ENCODE measurements around the gene STAU1.

The STAU1 gene

GRCh38 chr20:49157146-49157545, 31.0 kb downstream of the STAU1 start:
- no peak overlapping the region for H3K14ac ChIP-seq (ENCODE audit: low read length)
- peaks cover 2% of the 10 kb centered on the region for H3K79me1 ChIP-seq (ENCODE audit: low read depth, low read length)
- H2BK15ac ChIP-seq (ENCODE audit: low read length): no peak overlapping the region
- no peaks in the 10 kb centered on the region for H3K4me1 ChIP-seq (ENCODE audit: control insufficient read depth in 2 of 2, insufficient read depth in 1 of 2, low read depth in 1 of 2, low read length in 2 of 2)
- H2AFZ ChIP-seq (ENCODE audit: low read length): no peak overlapping the region
- no peak overlapping the region for H3K4ac ChIP-seq (ENCODE audit: low read length)
- H4K8ac ChIP-seq (ENCODE audit: low read depth, low read length): no peak overlapping the region
- no peak overlapping the region for H2BK12ac ChIP-seq (ENCODE audit: low read length)
- no peak overlapping the region for H3K4me2 ChIP-seq (ENCODE audit: insufficient read depth, low read length, poor library complexity, severe bottlenecking)
- H3K23ac ChIP-seq (ENCODE audit: low read depth, low read length, poor library complexity): no peak overlapping the region
- peaks cover 3 to 64% of the 10 kb centered on the region in 2 donors for H3K36me3 ChIP-seq (replicated peaks in 1 of 2; ENCODE audit: control insufficient read depth in 2 of 2, insufficient read depth in 2 of 2, low read length in 2 of 2)
- no CpG with 5 or more reads among the region's 2 CpGs for WGBS, 2 donors (ENCODE audit: extremely low coverage in 2 of 2, insufficient read length in 2 of 2, insufficient replicate concordance in 1 of 2)
- H3K27ac ChIP-seq (replicated peaks; ENCODE audit: low read length): no peak overlapping the region
- H2BK5ac ChIP-seq (ENCODE audit: low read length): no peak overlapping the region
- H3K9ac ChIP-seq (ENCODE audit: low read depth, low read length, poor library complexity): no peak overlapping the region
- H3K4me3 ChIP-seq (ENCODE audit: low read length in 2 of 2): no peak overlapping the region
- no peak for DNase-seq (ENCODE audit: low spot score)
- H4K91ac ChIP-seq (ENCODE audit: low read depth, low read length, poor library complexity): no peak overlapping the region
- no peaks in the 10 kb centered on the region for H3K27me3 ChIP-seq (ENCODE audit: control insufficient read depth in 3 of 3, insufficient read depth in 3 of 3, low read depth in 1 of 3, low read length in 3 of 3)
- H3K9me3 ChIP-seq (replicated peaks in 1 of 2; ENCODE audit: control insufficient read depth in 2 of 2, insufficient read depth in 1 of 2, low read depth in 1 of 2, low read length in 2 of 2): no peaks in the 10 kb centered on the region
- no peak overlapping the region for H2AK5ac ChIP-seq (ENCODE audit: low read depth, low read length)
- H2BK120ac ChIP-seq (ENCODE audit: low read depth, low read length): no peak overlapping the region
- no peak overlapping the region for H3K18ac ChIP-seq (ENCODE audit: low read length)

GRCh38 chr20:49156481-49156880, 31.7 kb downstream of the STAU1 start:
- Histone ChIP-seq H3K14ac (ENCODE audit: low read length) (no peak overlapping the region), H2AFZ (ENCODE audit: low read length) (no peak overlapping the region), H3K9ac (ENCODE audit: low read depth, low read length, poor library complexity) (no peak overlapping the region), H3K27me3 (ENCODE audit: control insufficient read depth in 3 of 3, insufficient read depth in 3 of 3, low read depth in 1 of 3, low read length in 3 of 3) (no peaks in the 10 kb centered on the region), H3K27ac (replicated peaks; ENCODE audit: low read length) (no peak overlapping the region), H3K18ac (ENCODE audit: low read length) (no peak overlapping the region), H3K4me1 (ENCODE audit: control insufficient read depth in 2 of 2, insufficient read depth in 1 of 2, low read depth in 1 of 2, low read length in 2 of 2) (no peaks in the 10 kb centered on the region), H3K4me2 (ENCODE audit: insufficient read depth, low read length, poor library complexity, severe bottlenecking) (no peak overlapping the region), H3K4me3 (ENCODE audit: low read length in 2 of 2) (no peak overlapping the region), H2AK5ac (ENCODE audit: low read depth, low read length) (no peak overlapping the region), H2BK15ac (ENCODE audit: low read length) (no peak overlapping the region), H3K23ac (ENCODE audit: low read depth, low read length, poor library complexity) (no peak overlapping the region), H4K91ac (ENCODE audit: low read depth, low read length, poor library complexity) (no peak overlapping the region), H3K4ac (ENCODE audit: low read length) (no peak overlapping the region), H2BK120ac (ENCODE audit: low read depth, low read length) (no peak overlapping the region), H3K36me3 (replicated peaks in 1 of 2; ENCODE audit: control insufficient read depth in 2 of 2, insufficient read depth in 2 of 2, low read length in 2 of 2) (peaks cover 3 to 64% of the 10 kb centered on the region in 2 donors), H4K8ac (ENCODE audit: low read depth, low read length) (no peak overlapping the region), H3K79me1 (ENCODE audit: low read depth, low read length) (peaks cover 2% of the 10 kb centered on the region), H3K9me3 (replicated peaks in 1 of 2; ENCODE audit: control insufficient read depth in 2 of 2, insufficient read depth in 1 of 2, low read depth in 1 of 2, low read length in 2 of 2) (no peaks in the 10 kb centered on the region), H2BK5ac (ENCODE audit: low read length) (no peak overlapping the region), H2BK12ac (ENCODE audit: low read length) (no peak overlapping the region)
- no CpG with 5 or more reads among the region's 1 CpG for WGBS, 2 donors (ENCODE audit: extremely low coverage in 2 of 2, insufficient read length in 2 of 2, insufficient replicate concordance in 1 of 2)
- DNase-seq (ENCODE audit: low spot score): no peak

GRCh38 chr20:49151436-49151835, 36.7 kb downstream of the STAU1 start:
- H3K4me2 ChIP-seq (ENCODE audit: insufficient read depth, low read length, poor library complexity, severe bottlenecking): no peak overlapping the region
- no peak overlapping the region for H4K8ac ChIP-seq (ENCODE audit: low read depth, low read length)
- H3K9ac ChIP-seq (ENCODE audit: low read depth, low read length, poor library complexity): no peak overlapping the region
- H2BK15ac ChIP-seq (ENCODE audit: low read length): no peak overlapping the region
- no peak overlapping the region for H3K14ac ChIP-seq (ENCODE audit: low read length)
- no peak overlapping the region for H2AK5ac ChIP-seq (ENCODE audit: low read depth, low read length)
- H3K23ac ChIP-seq (ENCODE audit: low read depth, low read length, poor library complexity): no peak overlapping the region
- H3K27me3 ChIP-seq (ENCODE audit: control insufficient read depth in 3 of 3, insufficient read depth in 3 of 3, low read depth in 1 of 3, low read length in 3 of 3): no peaks in the 10 kb centered on the region
- DNase-seq (ENCODE audit: low spot score): no peak
- no peak overlapping the region for H3K4me3 ChIP-seq (ENCODE audit: low read length in 2 of 2)
- no peak overlapping the region for H3K18ac ChIP-seq (ENCODE audit: low read length)
- peaks cover 10 to 72% of the 10 kb centered on the region in 2 donors for H3K36me3 ChIP-seq (replicated peaks in 1 of 2; ENCODE audit: control insufficient read depth in 2 of 2, insufficient read depth in 2 of 2, low read length in 2 of 2)
- H2BK12ac ChIP-seq (ENCODE audit: low read length): no peak overlapping the region
- no peak overlapping the region for H2AFZ ChIP-seq (ENCODE audit: low read length)
- peaks cover 0 to 2% of the 10 kb centered on the region in 2 donors for H3K4me1 ChIP-seq (ENCODE audit: control insufficient read depth in 2 of 2, insufficient read depth in 1 of 2, low read depth in 1 of 2, low read length in 2 of 2)
- H3K9me3 ChIP-seq (replicated peaks in 1 of 2; ENCODE audit: control insufficient read depth in 2 of 2, insufficient read depth in 1 of 2, low read depth in 1 of 2, low read length in 2 of 2): no peaks in the 10 kb centered on the region
- no peak overlapping the region for H3K4ac ChIP-seq (ENCODE audit: low read length)
- H4K91ac ChIP-seq (ENCODE audit: low read depth, low read length, poor library complexity): no peak overlapping the region
- no peak overlapping the region for H3K27ac ChIP-seq (replicated peaks; ENCODE audit: low read length)
- WGBS, 2 donors (ENCODE audit: extremely low coverage in 2 of 2, insufficient read length in 2 of 2, insufficient replicate concordance in 1 of 2): no CpG with 5 or more reads among the region's 6 CpGs
- no peak overlapping the region for H2BK120ac ChIP-seq (ENCODE audit: low read depth, low read length)
- no peak overlapping the region for H2BK5ac ChIP-seq (ENCODE audit: low read length)
- H3K79me1 ChIP-seq (ENCODE audit: low read depth, low read length): peaks cover 4% of the 10 kb centered on the region

GRCh38 chr20:49149281-49150045, 38.7 kb downstream of the STAU1 start:
- Histone ChIP-seq H2BK5ac (ENCODE audit: low read length) (no peak overlapping the region), H3K79me1 (ENCODE audit: low read depth, low read length) (peaks cover 3% of the 10 kb centered on the region), H3K4me2 (ENCODE audit: insufficient read depth, low read length, poor library complexity, severe bottlenecking) (no peak overlapping the region), H2BK120ac (ENCODE audit: low read depth, low read length) (no peak overlapping the region), H2BK15ac (ENCODE audit: low read length) (no peak overlapping the region), H2AK5ac (ENCODE audit: low read depth, low read length) (no peak overlapping the region), H2BK12ac (ENCODE audit: low read length) (no peak overlapping the region), H3K4me3 (ENCODE audit: low read length in 2 of 2) (no peak overlapping the region), H2AFZ (ENCODE audit: low read length) (no peak overlapping the region), H3K27me3 (ENCODE audit: control insufficient read depth in 3 of 3, insufficient read depth in 3 of 3, low read depth in 1 of 3, low read length in 3 of 3) (no peaks in the 10 kb centered on the region), H3K4ac (ENCODE audit: low read length) (no peak overlapping the region), H3K23ac (ENCODE audit: low read depth, low read length, poor library complexity) (no peak overlapping the region), H3K18ac (ENCODE audit: low read length) (no peak overlapping the region), H3K9ac (ENCODE audit: low read depth, low read length, poor library complexity) (no peak overlapping the region), H3K36me3 (replicated peaks in 1 of 2; ENCODE audit: control insufficient read depth in 2 of 2, insufficient read depth in 2 of 2, low read length in 2 of 2) (peaks cover 10 to 83% of the 10 kb centered on the region in 2 donors), H3K4me1 (ENCODE audit: control insufficient read depth in 2 of 2, insufficient read depth in 1 of 2, low read depth in 1 of 2, low read length in 2 of 2) (peaks cover 0 to 2% of the 10 kb centered on the region in 2 donors), H4K91ac (ENCODE audit: low read depth, low read length, poor library complexity) (no peak overlapping the region), H3K14ac (ENCODE audit: low read length) (no peak overlapping the region), H3K27ac (replicated peaks; ENCODE audit: low read length) (no peak overlapping the region), H3K9me3 (replicated peaks in 1 of 2; ENCODE audit: control insufficient read depth in 2 of 2, insufficient read depth in 1 of 2, low read depth in 1 of 2, low read length in 2 of 2) (no peaks in the 10 kb centered on the region), H4K8ac (ENCODE audit: low read depth, low read length) (no peak overlapping the region)
- DNase-seq (ENCODE audit: low spot score): no peak
- no CpG with 5 or more reads among the region's 6 CpGs for WGBS, 2 donors (ENCODE audit: extremely low coverage in 2 of 2, insufficient read length in 2 of 2, insufficient replicate concordance in 1 of 2)
